ENCODE results near the gene CCNDBP1.

DNA sequence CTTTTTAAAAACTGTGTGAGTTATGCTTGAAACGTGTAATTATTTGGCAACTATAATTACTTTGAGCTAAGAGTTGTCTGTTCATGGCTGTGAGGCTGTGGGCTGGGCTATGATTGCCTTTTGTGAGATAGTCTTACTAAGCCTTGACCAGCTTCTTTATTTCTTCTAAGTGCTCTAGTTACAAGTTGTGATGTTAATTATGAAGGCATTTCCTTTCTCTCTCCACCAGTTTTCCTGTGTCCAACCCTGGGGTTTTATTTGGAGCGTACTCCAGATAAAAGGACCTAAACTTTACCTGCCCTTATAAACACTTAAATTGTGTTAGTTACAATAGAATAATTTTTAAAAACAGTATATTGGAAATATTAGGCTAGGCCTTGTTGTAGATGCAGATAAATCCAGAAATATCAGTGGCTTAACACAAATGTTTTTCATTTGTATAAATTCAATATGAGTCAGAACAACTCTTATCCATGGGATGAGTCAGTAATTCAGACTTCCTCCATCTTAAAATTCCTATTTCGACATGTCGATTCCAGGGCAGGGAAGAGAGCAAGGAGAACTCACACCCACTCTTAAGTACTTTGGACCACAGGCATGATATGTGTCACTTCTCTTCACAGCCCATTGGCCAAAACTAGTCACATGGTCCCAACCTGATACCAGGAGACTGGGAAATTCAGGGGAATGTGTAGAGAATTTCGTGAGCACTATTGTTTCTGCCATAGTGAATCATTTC lies 34.8 kb upstream of the CCNDBP1 start:
- TF ChIP-seq, protein P1, sequence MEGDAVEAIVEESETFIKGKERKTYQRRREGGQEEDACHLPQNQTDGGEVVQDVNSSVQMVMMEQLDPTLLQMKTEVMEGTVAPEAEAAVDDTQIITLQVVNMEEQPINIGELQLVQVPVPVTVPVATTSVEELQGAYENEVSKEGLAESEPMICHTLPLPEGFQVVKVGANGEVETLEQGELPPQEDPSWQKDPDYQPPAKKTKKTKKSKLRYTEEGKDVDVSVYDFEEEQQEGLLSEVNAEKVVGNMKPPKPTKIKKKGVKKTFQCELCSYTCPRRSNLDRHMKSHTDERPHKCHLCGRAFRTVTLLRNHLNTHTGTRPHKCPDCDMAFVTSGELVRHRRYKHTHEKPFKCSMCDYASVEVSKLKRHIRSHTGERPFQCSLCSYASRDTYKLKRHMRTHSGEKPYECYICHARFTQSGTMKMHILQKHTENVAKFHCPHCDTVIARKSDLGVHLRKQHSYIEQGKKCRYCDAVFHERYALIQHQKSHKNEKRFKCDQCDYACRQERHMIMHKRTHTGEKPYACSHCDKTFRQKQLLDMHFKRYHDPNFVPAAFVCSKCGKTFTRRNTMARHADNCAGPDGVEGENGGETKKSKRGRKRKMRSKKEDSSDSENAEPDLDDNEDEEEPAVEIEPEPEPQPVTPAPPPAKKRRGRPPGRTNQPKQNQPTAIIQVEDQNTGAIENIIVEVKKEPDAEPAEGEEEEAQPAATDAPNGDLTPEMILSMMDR (IDR thresholded peaks at IDR 0.05 in 2 of 3, conservative IDR thresholded peaks at IDR 0.05 in 1 of 3; ENCODE audit: borderline replicate concordance in 1 of 3, insufficient read depth in 1 of 3, low read depth in 2 of 3, low read length in 2 of 3): no peak
- TF ChIP-seq EZH2phosphoT487 (IDR thresholded peaks at IDR 0.05; ENCODE audit: borderline replicate concordance) (no peak), POLR2A (IDR thresholded peaks at IDR 0.05; ENCODE audit: borderline replicate concordance, extremely low read depth, insufficient read depth, insufficient read length) (no peak), EZH2 (IDR thresholded peaks at IDR 0.05) (no peak), ZFX (IDR thresholded peaks at IDR 0.05) (no peak), POLR2AphosphoS5 (IDR thresholded peaks at IDR 0.05; ENCODE audit: low read depth, low read length) (no peak), MAX (IDR thresholded peaks at IDR 0.05) (no peak), RAD21 (IDR thresholded peaks at IDR 0.05; ENCODE audit: low read depth) (no peak), FOSL1 (IDR thresholded peaks at IDR 0.05; ENCODE audit: low read depth) (no peak), CEBPB (IDR thresholded peaks at IDR 0.05; ENCODE audit: low read depth) (no peak), EGR1 (IDR thresholded peaks at IDR 0.05; ENCODE audit: low read depth) (no peak), ZNF274 (IDR thresholded peaks at IDR 0.05; ENCODE audit: low read depth, low read length) (no peak)
- TF ChIP-seq, protein P2, sequence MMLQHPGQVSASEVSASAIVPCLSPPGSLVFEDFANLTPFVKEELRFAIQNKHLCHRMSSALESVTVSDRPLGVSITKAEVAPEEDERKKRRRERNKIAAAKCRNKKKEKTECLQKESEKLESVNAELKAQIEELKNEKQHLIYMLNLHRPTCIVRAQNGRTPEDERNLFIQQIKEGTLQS (IDR thresholded peaks at IDR 0.05): no peak
- TF ChIP-seq, protein P3, sequence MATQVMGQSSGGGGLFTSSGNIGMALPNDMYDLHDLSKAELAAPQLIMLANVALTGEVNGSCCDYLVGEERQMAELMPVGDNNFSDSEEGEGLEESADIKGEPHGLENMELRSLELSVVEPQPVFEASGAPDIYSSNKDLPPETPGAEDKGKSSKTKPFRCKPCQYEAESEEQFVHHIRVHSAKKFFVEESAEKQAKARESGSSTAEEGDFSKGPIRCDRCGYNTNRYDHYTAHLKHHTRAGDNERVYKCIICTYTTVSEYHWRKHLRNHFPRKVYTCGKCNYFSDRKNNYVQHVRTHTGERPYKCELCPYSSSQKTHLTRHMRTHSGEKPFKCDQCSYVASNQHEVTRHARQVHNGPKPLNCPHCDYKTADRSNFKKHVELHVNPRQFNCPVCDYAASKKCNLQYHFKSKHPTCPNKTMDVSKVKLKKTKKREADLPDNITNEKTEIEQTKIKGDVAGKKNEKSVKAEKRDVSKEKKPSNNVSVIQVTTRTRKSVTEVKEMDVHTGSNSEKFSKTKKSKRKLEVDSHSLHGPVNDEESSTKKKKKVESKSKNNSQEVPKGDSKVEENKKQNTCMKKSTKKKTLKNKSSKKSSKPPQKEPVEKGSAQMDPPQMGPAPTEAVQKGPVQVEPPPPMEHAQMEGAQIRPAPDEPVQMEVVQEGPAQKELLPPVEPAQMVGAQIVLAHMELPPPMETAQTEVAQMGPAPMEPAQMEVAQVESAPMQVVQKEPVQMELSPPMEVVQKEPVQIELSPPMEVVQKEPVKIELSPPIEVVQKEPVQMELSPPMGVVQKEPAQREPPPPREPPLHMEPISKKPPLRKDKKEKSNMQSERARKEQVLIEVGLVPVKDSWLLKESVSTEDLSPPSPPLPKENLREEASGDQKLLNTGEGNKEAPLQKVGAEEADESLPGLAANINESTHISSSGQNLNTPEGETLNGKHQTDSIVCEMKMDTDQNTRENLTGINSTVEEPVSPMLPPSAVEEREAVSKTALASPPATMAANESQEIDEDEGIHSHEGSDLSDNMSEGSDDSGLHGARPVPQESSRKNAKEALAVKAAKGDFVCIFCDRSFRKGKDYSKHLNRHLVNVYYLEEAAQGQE (IDR thresholded peaks at IDR 0.05; ENCODE audit: low read depth): no peak
